ENCODE results near the gene RPTOR. TPM values are rescaled to one million over a fixed set of nuclear protein-coding genes. Genes with fewer than 3 reads are reported as not detected.

Gene RPTOR
- total RNA-seq, 3 donors from 2014 or later (not counting 1 experiment from before 2014, with no cell fraction given), result 49.2 to 63.6 (median 55.4) TPM

DNA sequence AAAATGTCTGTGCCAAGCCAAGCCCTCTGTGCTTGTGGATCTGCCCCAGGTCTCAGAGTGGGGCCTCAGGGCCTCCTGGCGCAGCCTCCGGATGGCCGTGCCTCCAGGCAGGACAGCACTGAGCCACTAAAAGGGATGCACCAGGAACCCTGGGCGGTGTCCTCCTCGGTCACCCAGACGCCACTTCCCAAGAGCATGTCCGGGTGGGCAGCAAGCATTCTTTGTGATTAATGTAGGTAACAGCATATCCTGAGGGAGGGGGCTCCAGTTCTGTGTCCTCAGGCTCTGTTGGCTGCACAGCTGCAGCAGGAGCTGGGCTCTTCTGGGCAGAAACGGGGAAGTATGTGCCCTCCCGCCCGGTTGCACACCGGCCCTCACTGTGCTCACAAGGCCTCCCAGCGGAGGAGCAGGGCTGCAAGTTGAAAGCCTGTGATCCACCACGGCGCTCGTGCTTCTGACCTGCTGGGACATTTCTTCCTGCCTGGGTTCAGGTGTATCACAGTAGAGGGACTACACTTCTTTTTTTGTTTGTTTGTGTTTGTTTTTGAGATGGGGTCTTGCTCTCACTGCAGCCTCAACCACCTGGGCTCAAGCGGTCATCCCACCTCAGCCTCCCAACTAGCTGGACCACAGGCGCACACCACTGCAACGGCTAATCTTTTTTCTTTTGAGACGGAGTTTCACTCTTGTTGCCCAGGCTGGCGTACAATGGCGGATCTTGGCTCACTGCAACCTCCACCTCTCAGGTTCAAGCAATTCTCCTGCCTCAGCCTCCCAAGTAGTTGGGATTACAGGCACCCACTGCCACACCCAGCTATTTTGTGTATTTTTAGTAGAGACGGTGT lies 409.1 kb downstream of the RPTOR start:
- intact Hi-C loops (cut with micrococcal nuclease), result no loop called here
- H3K4me1 ChIP-seq (ENCODE audit: control insufficient read depth, insufficient read depth, low read length), result peaks cover 26% of the 10 kb centered on the region
- no peaks in the 10 kb centered on the region for H3K36me3 Mint-ChIP-seq
- no peak overlapping the region for H3K4me3 Mint-ChIP-seq
- no peaks in the 10 kb centered on the region for H3K4me1 Mint-ChIP-seq
- peaks cover 15% of the 10 kb centered on the region for H3K36me3 ChIP-seq (ENCODE audit: control insufficient read depth, insufficient read depth, low read length)
- no peak overlapping the region for H3K27ac Mint-ChIP-seq
- H3K9me3 Mint-ChIP-seq, result no peaks in the 10 kb centered on the region
- TF ChIP-seq, protein P1, sequence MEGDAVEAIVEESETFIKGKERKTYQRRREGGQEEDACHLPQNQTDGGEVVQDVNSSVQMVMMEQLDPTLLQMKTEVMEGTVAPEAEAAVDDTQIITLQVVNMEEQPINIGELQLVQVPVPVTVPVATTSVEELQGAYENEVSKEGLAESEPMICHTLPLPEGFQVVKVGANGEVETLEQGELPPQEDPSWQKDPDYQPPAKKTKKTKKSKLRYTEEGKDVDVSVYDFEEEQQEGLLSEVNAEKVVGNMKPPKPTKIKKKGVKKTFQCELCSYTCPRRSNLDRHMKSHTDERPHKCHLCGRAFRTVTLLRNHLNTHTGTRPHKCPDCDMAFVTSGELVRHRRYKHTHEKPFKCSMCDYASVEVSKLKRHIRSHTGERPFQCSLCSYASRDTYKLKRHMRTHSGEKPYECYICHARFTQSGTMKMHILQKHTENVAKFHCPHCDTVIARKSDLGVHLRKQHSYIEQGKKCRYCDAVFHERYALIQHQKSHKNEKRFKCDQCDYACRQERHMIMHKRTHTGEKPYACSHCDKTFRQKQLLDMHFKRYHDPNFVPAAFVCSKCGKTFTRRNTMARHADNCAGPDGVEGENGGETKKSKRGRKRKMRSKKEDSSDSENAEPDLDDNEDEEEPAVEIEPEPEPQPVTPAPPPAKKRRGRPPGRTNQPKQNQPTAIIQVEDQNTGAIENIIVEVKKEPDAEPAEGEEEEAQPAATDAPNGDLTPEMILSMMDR (IDR thresholded peaks at IDR 0.05), result no peak
- H3K4me3 ChIP-seq (ENCODE audit: low read length), result no peak overlapping the region
- WGBS (ENCODE audit: insufficient coverage), result 90% methylated on average over 22 of the region's 22 CpGs
- no peak for ATAC-seq
- H3K27me3 Mint-ChIP-seq (ENCODE audit: low read depth in 2 of 2), result no peaks in the 10 kb centered on the region
- DNase-seq, result no peak
- H3K27me3 ChIP-seq (ENCODE audit: control insufficient read depth, insufficient read depth, low read length), result no peaks in the 10 kb centered on the region
- no peaks in the 10 kb centered on the region for H3K9me3 ChIP-seq (ENCODE audit: control insufficient read depth, insufficient read depth, low read length)
- no peak overlapping the region for H3K27ac ChIP-seq (ENCODE audit: low read length)

DNA sequence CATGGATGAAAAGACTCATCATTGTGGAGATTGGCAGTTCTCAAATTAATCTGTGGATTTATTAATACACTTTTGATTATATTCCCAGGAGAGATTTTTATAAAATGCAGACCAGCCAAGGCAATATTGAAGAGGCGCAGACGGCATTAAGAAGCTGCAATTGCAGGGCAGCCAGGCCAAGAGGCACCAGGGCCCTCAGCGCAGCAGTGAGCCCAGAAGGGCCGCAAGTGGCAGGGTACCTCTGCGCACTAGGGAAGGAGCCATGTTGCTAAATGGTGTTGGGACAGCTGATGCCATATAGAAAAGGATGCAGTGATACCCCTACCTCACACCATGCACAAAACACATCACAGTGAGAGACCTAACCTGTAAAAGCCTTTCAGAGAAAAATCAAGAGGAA lies 410.4 kb downstream of the RPTOR start:
- WGBS (ENCODE audit: insufficient coverage), result 96% methylated on average over 5 of the region's 5 CpGs
- Histone ChIP-seq H3K4me1 (ENCODE audit: control insufficient read depth, insufficient read depth, low read length) (peaks cover 25% of the 10 kb centered on the region), H3K27ac (ENCODE audit: low read length) (no peak overlapping the region), H3K27me3 (ENCODE audit: control insufficient read depth, insufficient read depth, low read length) (no peaks in the 10 kb centered on the region), H3K4me3 (ENCODE audit: low read length) (no peak overlapping the region), H3K9me3 (ENCODE audit: control insufficient read depth, insufficient read depth, low read length) (no peaks in the 10 kb centered on the region), H3K36me3 (ENCODE audit: control insufficient read depth, insufficient read depth, low read length) (peaks cover 13% of the 10 kb centered on the region)
- no peak overlapping the region for H3K4me3 Mint-ChIP-seq
- no peaks in the 10 kb centered on the region for H3K36me3 Mint-ChIP-seq
- TF ChIP-seq, protein P1 (IDR thresholded peaks at IDR 0.05), result no peak
- ATAC-seq, result no peak
- no peaks in the 10 kb centered on the region for H3K27me3 Mint-ChIP-seq (ENCODE audit: low read depth in 2 of 2)
- intact Hi-C loops (cut with micrococcal nuclease), result no loop called here
- H3K27ac Mint-ChIP-seq, result no peak overlapping the region
- no peaks in the 10 kb centered on the region for H3K9me3 Mint-ChIP-seq
- DNase-seq, result no peak
- H3K4me1 Mint-ChIP-seq, result no peaks in the 10 kb centered on the region

DNA sequence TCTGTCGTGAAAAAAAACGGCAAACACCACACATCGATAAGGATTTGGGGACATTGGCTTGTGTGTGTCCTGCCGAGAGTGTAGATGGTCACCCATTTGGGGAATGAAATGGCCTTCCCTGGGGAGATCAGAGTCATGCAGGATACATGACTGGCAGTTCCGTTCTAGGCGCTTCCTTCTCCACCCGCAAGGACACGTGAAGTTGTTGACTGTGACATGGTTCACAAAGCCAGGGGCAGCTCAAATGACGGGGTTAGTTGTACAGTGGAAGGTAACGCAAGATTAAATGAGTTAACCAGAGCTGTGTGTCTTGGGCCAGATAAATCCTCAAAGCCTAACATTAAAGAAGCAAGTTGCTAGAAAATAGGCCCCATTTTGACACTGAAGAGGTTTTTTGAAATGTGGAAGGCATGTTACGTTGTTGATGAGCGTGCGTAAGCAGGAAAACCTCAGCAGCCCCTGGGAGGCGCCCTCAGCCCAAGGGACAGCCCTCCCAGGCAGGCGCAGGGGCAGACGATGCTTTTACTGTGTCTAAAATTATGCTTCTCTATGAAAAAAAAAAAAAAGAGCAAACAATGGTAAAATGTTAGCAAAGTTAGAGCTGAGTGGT lies 411.1 kb downstream of the RPTOR start:
- Histone ChIP-seq H3K27me3 (ENCODE audit: control insufficient read depth, insufficient read depth, low read length) (no peaks in the 10 kb centered on the region), H3K36me3 (ENCODE audit: control insufficient read depth, insufficient read depth, low read length) (peaks cover 13% of the 10 kb centered on the region), H3K4me1 (ENCODE audit: control insufficient read depth, insufficient read depth, low read length) (peaks cover 18% of the 10 kb centered on the region), H3K4me3 (ENCODE audit: low read length) (no peak overlapping the region), H3K9me3 (ENCODE audit: control insufficient read depth, insufficient read depth, low read length) (no peaks in the 10 kb centered on the region), H3K27ac (ENCODE audit: low read length) (no peak overlapping the region)
- TF ChIP-seq, protein P1 (IDR thresholded peaks at IDR 0.05), result no peak
- Mint-ChIP-seq H3K27ac (no peak overlapping the region), H3K36me3 (no peaks in the 10 kb centered on the region), H3K27me3 (ENCODE audit: low read depth in 2 of 2) (no peaks in the 10 kb centered on the region), H3K4me3 (no peak overlapping the region), H3K4me1 (no peaks in the 10 kb centered on the region), H3K9me3 (no peaks in the 10 kb centered on the region)
- WGBS (ENCODE audit: insufficient coverage), result 81% methylated on average over 16 of the region's 16 CpGs
- intact Hi-C loops (cut with micrococcal nuclease), result no loop called here
- ATAC-seq, result no peak
- no peak for DNase-seq
